Peyer's patch (tissue), 4 donors: ENCODE results near the gene TTC1.
A peak's percentile ranks its signal among the peaks of the same experiment; 100 is the strongest.

ENCODE experiments used
- CTCF ChIP-seq, 6 experiments: fragments of 450-650 bp in 4 of 6; fragments of 200-600 bp in 2 of 6; sonication (generic) in 1 of 6; IDR thresholded peaks; one replicate each; pipeline ENCODE4 v1.5.1; 2017 to 2019; ENCODE audit warnings: antibody characterized with exemption in 6 of 6, mild to moderate bottlenecking in 3 of 6, moderate library complexity in 1 of 6
- POLR2A ChIP-seq, 2 donors: fragments of 450-650 bp; IDR thresholded peaks; one replicate each; pipeline ENCODE4 v1.5.1; 2017; ENCODE audit warnings: antibody characterized with exemption in 2 of 2, mild to moderate bottlenecking in 2 of 2, moderate library complexity in 2 of 2

GRCh38 chr5:159965031-159965837 is 43.7 kb upstream of the TTC1 start:
- peak in 4 of 6 experiments; percentile 36 to 61 (median 58) for TF ChIP-seq CTCF (IDR thresholded peaks at IDR 0.05)
- TF ChIP-seq POLR2A (IDR thresholded peaks at IDR 0.05) = no peak
